Gastrocnemius medialis (tissue), 4 donors: ENCODE measurements around the gene CRTAC1. TPM values are rescaled to one million over a fixed set of nuclear protein-coding genes. Genes with fewer than 3 reads are reported as not detected.

ENCODE experiments used
- ATAC-seq, 2 donors: fragments of 150-250 bp; one replicate each; pipeline ENCODE4 v1.9.1; 2016
- DNase-seq, 2 donors: peaks; one replicate each; pipeline ENCODE4 v3.0.0-alpha.2; 2019
- H3K27ac ChIP-seq, 4 donors: fragments of 200-600 bp; sonication (generic); 1 replicate in 1 of 4; 2 replicates in 3 of 4; pipeline ENCODE4 v1.5.1; 2016 to 2018; ENCODE audit warnings: mild to moderate bottlenecking in 2 of 4, moderate library complexity in 1 of 4
- H3K27me3 ChIP-seq, 3 donors: fragments of 200-600 bp; sonication (generic) in 2 of 3; 1 replicate in 1 of 3; 2 replicates in 2 of 3; pipeline versions ENCODE4 v1.5.1 to v1.6.0; 2016 to 2019; ENCODE audit warnings: mild to moderate bottlenecking in 1 of 3, moderate library complexity in 1 of 3
- H3K36me3 ChIP-seq, 2 donors: fragments of 200-600 bp; sonication (generic) in 1 of 2; one replicate each; pipeline ENCODE4 v1.5.1; 2017 to 2018
- H3K4me1 ChIP-seq, 2 donors: fragments of 200-600 bp; sonication (generic) in 1 of 2; one replicate each; pipeline ENCODE4 v1.5.1; 2016 to 2017; ENCODE audit warnings: mild to moderate bottlenecking in 2 of 2
- H3K4me3 ChIP-seq, 4 donors: fragments of 200-600 bp; sonication (generic) in 3 of 4; 1 replicate in 1 of 4; 2 replicates in 3 of 4; pipeline ENCODE4 v1.5.1; 2016 to 2019; ENCODE audit warnings: mild to moderate bottlenecking in 2 of 4
- H3K9me3 ChIP-seq, 3 donors: fragments of 200-600 bp; sonication (generic) in 2 of 3; 1 replicate in 1 of 3; 2 replicates in 2 of 3; pipeline ENCODE4 v1.5.1; 2016 to 2019
- CTCF ChIP-seq, 5 experiments: fragments of 450-650 bp in 3 of 5; fragments of 200-600 bp in 2 of 5; sonication (generic) in 2 of 5; IDR thresholded peaks in 4 of 5; conservative IDR thresholded peaks in 1 of 5; 1 replicate in 4 of 5; 2 replicates in 1 of 5; pipeline ENCODE4 v1.5.1; 2016 to 2019; ENCODE audit warnings: antibody characterized with exemption in 5 of 5, mild to moderate bottlenecking in 3 of 5, moderate library complexity in 3 of 5
- POLR2A ChIP-seq, 2 donors: fragments of 450-650 bp; IDR thresholded peaks; one replicate each; pipeline ENCODE4 v1.6.1; 2017; ENCODE audit warnings: antibody characterized with exemption in 2 of 2, mild to moderate bottlenecking in 2 of 2, moderate library complexity in 2 of 2
- in situ Hi-C, 4 donors: fragments of 200-750 bp; cut with MboI; loops; one replicate each; pipeline versions ENCODE4 v1.15.0 to v1.8.0; 2017; ENCODE audit warnings: low sequenced_read_pairs in 4 of 4
- intact Hi-C: fragments of 100-400 bp; cut with DNase I; formaldehyde crosslinking; loops from one replicate; pipeline ENCODE4 v1.15.1; 2023; ENCODE audit warnings: low total_unique reads
- total RNA-seq, 4 donors: library from RNA; depleted of rRNA; stranded (reverse); fragments of >200 nt; gene quantifications; one replicate each; pipeline versions ENCODE4 v1.1.0 to v1.2.3, GENCODE V29; 2016

The CRTAC1 gene
- total RNA-seq, 4 donors from 2014 or later: 0.16 to 3.9 (median 0.56) TPM; not detected in 1

GRCh38 chr10:97999923-98000248 is 30.5 kb downstream of the CRTAC1 start:
- Histone ChIP-seq H3K27ac (no peak overlapping the region), H3K4me1 (no peaks in the 10 kb centered on the region), H3K4me3 (no peak overlapping the region), H3K27me3 (peaks cover 0 to under 1% (median 0%) of the 10 kb centered on the region in 3 donors), H3K36me3 (no peaks in the 10 kb centered on the region), H3K9me3 (no peaks in the 10 kb centered on the region)
- TF ChIP-seq CTCF (IDR thresholded peaks at IDR 0.05 in 4 of 5, conservative IDR thresholded peaks at IDR 0.05 in 1 of 5) (no peak), POLR2A (IDR thresholded peaks at IDR 0.05) (no peak)
- DNase-seq (no peak), ATAC-seq (no peak)
- intact Hi-C loops (no loop called here), in situ Hi-C loops (no loop called here)

GRCh38 chr10:97999066-97999922 is 31.1 kb downstream of the CRTAC1 start:
- Histone ChIP-seq H3K4me3 (no peak overlapping the region), H3K27me3 (peaks cover 0 to 4% (median 0%) of the 10 kb centered on the region in 3 donors), H3K4me1 (no peaks in the 10 kb centered on the region), H3K36me3 (no peaks in the 10 kb centered on the region), H3K9me3 (no peaks in the 10 kb centered on the region), H3K27ac (no peak overlapping the region)
- no peak for DNase-seq
- intact Hi-C loops (no loop called here), in situ Hi-C loops (no loop called here)
- TF ChIP-seq POLR2A (IDR thresholded peaks at IDR 0.05) (no peak), CTCF (IDR thresholded peaks at IDR 0.05 in 4 of 5, conservative IDR thresholded peaks at IDR 0.05 in 1 of 5) (no peak)
- no peak for ATAC-seq

GRCh38 chr10:97991871-97992270 is 38.5 kb downstream of the CRTAC1 start:
- no peaks in the 10 kb centered on the region for H3K4me1 ChIP-seq
- H3K27me3 ChIP-seq: peaks cover 0 to 4% (median 0%) of the 10 kb centered on the region in 3 donors
- H3K9me3 ChIP-seq: no peaks in the 10 kb centered on the region
- in situ Hi-C loops (no loop called here), intact Hi-C loops (no loop called here)
- TF ChIP-seq POLR2A (IDR thresholded peaks at IDR 0.05) (no peak), CTCF (IDR thresholded peaks at IDR 0.05 in 4 of 5, conservative IDR thresholded peaks at IDR 0.05 in 1 of 5) (no peak)
- ATAC-seq: no peak
- H3K4me3 ChIP-seq: no peak overlapping the region
- no peaks in the 10 kb centered on the region for H3K36me3 ChIP-seq
- no peak for DNase-seq
- H3K27ac ChIP-seq: no peak overlapping the region

GRCh38 chr10:97981816-97982215 is 48.6 kb downstream of the CRTAC1 start:
- Histone ChIP-seq H3K36me3 (no peaks in the 10 kb centered on the region), H3K4me3 (no peak overlapping the region), H3K4me1 (no peaks in the 10 kb centered on the region), H3K9me3 (no peaks in the 10 kb centered on the region), H3K27me3 (peaks cover 8 to 17% (median 11%) of the 10 kb centered on the region in 3 donors), H3K27ac (no peak overlapping the region)
- DNase-seq: no peak
- no peak for ATAC-seq
- intact Hi-C loops (no loop called here), in situ Hi-C loops (no loop called here)
- TF ChIP-seq POLR2A (IDR thresholded peaks at IDR 0.05): no peak

- no peak for ATAC-seq
- peaks cover 29 to 48% (median 37%) of the 10 kb centered on the region in 3 donors for H3K27me3 ChIP-seq
- intact Hi-C loops: no loop called here
- H3K27ac ChIP-seq: no peak overlapping the region
- TF ChIP-seq POLR2A (IDR thresholded peaks at IDR 0.05): no peak
- TF ChIP-seq CTCF (IDR thresholded peaks at IDR 0.05 in 4 of 5, conservative IDR thresholded peaks at IDR 0.05 in 1 of 5): no peak
- in situ Hi-C loops: no loop called here
- no peaks in the 10 kb centered on the region for H3K36me3 ChIP-seq
- H3K4me3 ChIP-seq: no peak overlapping the region
- H3K9me3 ChIP-seq: no peaks in the 10 kb centered on the region
- H3K4me1 ChIP-seq: no peaks in the 10 kb centered on the region
- no peak for DNase-seq
Observed at GRCh38 chr10:97977673-97978072, 52.7 kb downstream of the CRTAC1 start.
